Panc1 (cell line): ENCODE measurements around the gene ATXN1. TPM values are rescaled to one million over a fixed set of nuclear protein-coding genes. Genes with fewer than 3 reads are reported as not detected.

Experiments used
- ATAC-seq: fragments of 200-7000 bp; cut with Tn5 transposase; 2 replicates; pipeline ENCODE4 v1.9.1; 2020; ENCODE audit warnings: mild to moderate bottlenecking, moderate library complexity
- BruUV-seq: library from RNA; stranded (reverse); fragments of 400-500 nt; replicated peaks from 2 replicates; lab custom pipeline; 2021; lab: Mats Ljungman, UMichigan
- CTCF ChIA-PET: fragments of 300-600 bp; sonication (Branson Sonifier 250); formaldehyde crosslinking; loops from one replicate; lab custom pipeline; 2022; ENCODE audit warnings: antibody characterized with exemption; lab: Charles Lee
- POLR2A ChIA-PET: fragments of 300-600 bp; sonication (Branson Sonifier 250); formaldehyde crosslinking; loops from one replicate; lab custom pipeline; 2022; ENCODE audit warnings: antibody characterized with exemption; lab: Charles Lee
- DNase-seq: peaks from one replicate; pipeline ENCODE4 v3.0.0-alpha.2; 2010; ENCODE audit warnings: low read depth, low spot score
- H3K27ac ChIP-seq: 2 replicates; pipeline ENCODE4 v1.5.1; 2011; ENCODE audit warnings: mild to moderate bottlenecking, low read length, inconsistent platforms
- H3K27me3 ChIP-seq: fragments of 200-500 bp; sonication (Bioruptor generic); 2 replicates; pipeline ENCODE4 v1.6.0; 2014; ENCODE audit warnings: low read length, inconsistent platforms; ENCODE audit not compliant: control insufficient read depth, insufficient read depth
- H3K36me3 ChIP-seq: fragments of 200-500 bp; sonication (Bioruptor generic); 2 replicates; pipeline ENCODE4 v1.5.1; 2014; ENCODE audit warnings: inconsistent platforms, mild to moderate bottlenecking, low read length, moderate library complexity; ENCODE audit not compliant: control insufficient read depth, insufficient read depth
- H3K4me1 ChIP-seq: 2 replicates; pipeline ENCODE4 v1.5.1; 2011; ENCODE audit warnings: inconsistent platforms, mild to moderate bottlenecking, low read length, moderate library complexity; ENCODE audit not compliant: control insufficient read depth, insufficient read depth
- H3K4me3 ChIP-seq, 2 experiments: 2 replicates each; pipeline ENCODE4 v1.5.1; 2011 to 2012; ENCODE audit warnings: low read depth in 2 of 2, low read length in 2 of 2, mild to moderate bottlenecking in 2 of 2, inconsistent platforms in 1 of 2, moderate library complexity in 1 of 2
- H3K9me3 ChIP-seq: fragments of 200-500 bp; sonication (Bioruptor generic); 2 replicates; pipeline ENCODE4 v1.5.1; 2014; ENCODE audit warnings: low read depth, mild to moderate bottlenecking, inconsistent platforms, low read length, moderate library complexity; ENCODE audit not compliant: control insufficient read depth, insufficient read depth
- POLR2AphosphoS5 ChIP-seq: IDR thresholded peaks from 2 replicates; pipeline ENCODE4 v1.6.1; 2012; ENCODE audit warnings: mild to moderate bottlenecking, low read depth, low read length, moderate library complexity
- SIN3A ChIP-seq: IDR thresholded peaks from 2 replicates; pipeline ENCODE4 v1.6.1; 2012; ENCODE audit warnings: low read depth, mild to moderate bottlenecking, low read length, moderate library complexity, borderline replicate concordance; ENCODE audit not compliant: insufficient read depth
- TCF7L2 ChIP-seq: IDR thresholded peaks from 2 replicates; pipeline ENCODE4 v1.6.1; 2011; ENCODE audit warnings: mild to moderate bottlenecking, low read depth, low read length, inconsistent platforms
- in situ Hi-C: cut with HindIII; loops from 2 replicates; pipeline ENCODE4 v1.10.0; 2016; ENCODE audit warnings: low sequenced_read_pairs, low pct_unique_long_range_greater_than_20kb
- intact Hi-C: fragments of 100-400 bp; cut with micrococcal nuclease; formaldehyde crosslinking; loops from one replicate; pipeline ENCODE4 v1.10.0; 2022; ENCODE audit not compliant: unreplicated experiment
- total RNA-seq: library from RNA; stranded (reverse); gene quantifications from one replicate; pipeline ENCODE4 v1.2.1, GENCODE V29; 2021; ENCODE audit not compliant: unreplicated experiment
- TF ChIP-seq, protein P1 (sequence below), 2 experiments: IDR thresholded peaks; 2 replicates each; pipeline ENCODE4 v1.6.1; 2011 to 2012; ENCODE audit warnings: low read depth in 2 of 2, control low read depth in 1 of 2, low read length in 1 of 2, mild to moderate bottlenecking in 1 of 2, moderate library complexity in 1 of 2; ENCODE audit not compliant: insufficient read depth in 1 of 2
- TF ChIP-seq, protein P2 (sequence below): fragments of 450-650 bp; IDR thresholded peaks from 2 replicates; pipeline ENCODE4 v1.5.1; 2017; ENCODE audit warnings: mild to moderate bottlenecking

ATXN1 gene
- total RNA-seq, 1 experiment from 2014 or later: 67.1 TPM

DNA sequence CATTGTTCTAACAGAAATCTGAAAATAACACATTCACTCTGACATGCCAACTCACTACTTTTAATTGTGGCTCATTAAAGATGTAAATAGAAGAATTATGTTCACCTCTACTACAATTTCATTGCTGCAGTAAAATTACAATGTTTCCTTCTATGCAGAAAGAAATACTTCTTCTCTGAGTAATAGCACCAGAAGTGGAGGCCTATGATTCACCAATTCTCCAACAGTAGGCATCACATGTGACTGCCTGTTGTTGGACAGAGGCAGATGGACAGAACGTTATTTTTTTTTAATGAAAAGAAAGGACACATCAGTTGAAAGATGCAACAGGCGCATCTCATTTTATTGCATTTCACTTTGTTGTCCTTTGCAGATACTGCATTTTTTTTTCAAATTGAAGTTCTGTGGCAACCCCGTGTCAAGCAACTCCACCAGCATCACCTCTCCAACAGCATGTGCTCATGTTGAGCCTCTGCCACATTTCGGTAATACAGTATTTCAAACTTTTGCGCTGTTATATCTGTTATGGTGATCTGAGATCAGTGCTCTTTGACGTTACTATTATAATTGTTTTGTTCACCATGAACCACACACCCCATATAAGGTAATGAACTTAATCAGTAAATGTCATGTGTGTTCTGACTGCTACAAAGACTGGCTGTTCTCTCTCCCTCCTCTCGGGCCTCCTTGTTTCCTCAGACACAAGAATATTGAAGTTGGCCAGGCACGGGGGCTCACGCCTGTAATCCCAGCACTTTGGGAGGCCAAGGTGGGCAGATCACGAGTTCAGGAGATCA lies 121.4 kb downstream of the ATXN1 start:
- BruUV-seq: no TSS peak
- DNase-seq: peak; percentile 27
- H3K27me3 ChIP-seq: no peaks in the 10 kb centered on the region
- peak; percentile 66; the same call in 1 of the 2 replicates for ATAC-seq
- no peak overlapping the region for H3K4me3 ChIP-seq
- ChIA-PET POLR2A (no interaction called here), CTCF (interaction anchor here (0.7 kb wide), 1 partner anchor 1068 kb away, joined by 3 read pairs; no protein-coding TSS in a partner anchor)
- no peak for TF ChIP-seq TCF7L2
- TF ChIP-seq, protein P1, sequence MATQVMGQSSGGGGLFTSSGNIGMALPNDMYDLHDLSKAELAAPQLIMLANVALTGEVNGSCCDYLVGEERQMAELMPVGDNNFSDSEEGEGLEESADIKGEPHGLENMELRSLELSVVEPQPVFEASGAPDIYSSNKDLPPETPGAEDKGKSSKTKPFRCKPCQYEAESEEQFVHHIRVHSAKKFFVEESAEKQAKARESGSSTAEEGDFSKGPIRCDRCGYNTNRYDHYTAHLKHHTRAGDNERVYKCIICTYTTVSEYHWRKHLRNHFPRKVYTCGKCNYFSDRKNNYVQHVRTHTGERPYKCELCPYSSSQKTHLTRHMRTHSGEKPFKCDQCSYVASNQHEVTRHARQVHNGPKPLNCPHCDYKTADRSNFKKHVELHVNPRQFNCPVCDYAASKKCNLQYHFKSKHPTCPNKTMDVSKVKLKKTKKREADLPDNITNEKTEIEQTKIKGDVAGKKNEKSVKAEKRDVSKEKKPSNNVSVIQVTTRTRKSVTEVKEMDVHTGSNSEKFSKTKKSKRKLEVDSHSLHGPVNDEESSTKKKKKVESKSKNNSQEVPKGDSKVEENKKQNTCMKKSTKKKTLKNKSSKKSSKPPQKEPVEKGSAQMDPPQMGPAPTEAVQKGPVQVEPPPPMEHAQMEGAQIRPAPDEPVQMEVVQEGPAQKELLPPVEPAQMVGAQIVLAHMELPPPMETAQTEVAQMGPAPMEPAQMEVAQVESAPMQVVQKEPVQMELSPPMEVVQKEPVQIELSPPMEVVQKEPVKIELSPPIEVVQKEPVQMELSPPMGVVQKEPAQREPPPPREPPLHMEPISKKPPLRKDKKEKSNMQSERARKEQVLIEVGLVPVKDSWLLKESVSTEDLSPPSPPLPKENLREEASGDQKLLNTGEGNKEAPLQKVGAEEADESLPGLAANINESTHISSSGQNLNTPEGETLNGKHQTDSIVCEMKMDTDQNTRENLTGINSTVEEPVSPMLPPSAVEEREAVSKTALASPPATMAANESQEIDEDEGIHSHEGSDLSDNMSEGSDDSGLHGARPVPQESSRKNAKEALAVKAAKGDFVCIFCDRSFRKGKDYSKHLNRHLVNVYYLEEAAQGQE (IDR thresholded peaks at IDR 0.05; ENCODE audit: insufficient read depth in 1 of 2, low read depth in 2 of 2, low read length in 1 of 2): 0 out of 4 replicates have a peak, but pooled peaks of 1 of the 2 experiments have one; percentile 40
- no peak overlapping the region for H3K27ac ChIP-seq
- H3K9me3 ChIP-seq: no peaks in the 10 kb centered on the region
- no peaks in the 10 kb centered on the region for H3K36me3 ChIP-seq
- H3K4me1 ChIP-seq: peaks cover 15% of the 10 kb centered on the region
- intact Hi-C loops (no loop called here), in situ Hi-C loops (no loop called here)

DNA sequence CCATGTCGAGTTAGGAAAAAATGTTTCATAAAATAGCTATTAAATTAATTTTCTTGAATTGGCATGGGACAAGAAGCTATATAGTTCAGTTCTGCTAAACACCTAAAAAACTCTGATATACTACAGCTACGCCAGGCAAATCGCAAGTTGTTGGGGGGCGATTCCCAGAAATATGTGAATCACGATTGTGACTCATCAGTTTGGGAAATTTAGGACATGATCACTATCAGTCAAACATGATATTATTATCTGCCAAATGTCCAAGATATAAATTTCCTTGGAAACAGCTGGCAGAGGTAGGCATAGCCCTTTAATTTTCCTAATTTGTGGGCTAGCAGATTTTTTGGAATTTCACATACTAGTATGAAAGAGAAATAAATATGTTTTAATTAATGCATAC lies 123.6 kb downstream of the ATXN1 start:
- BruUV-seq: no TSS peak

More for the DNA sequence above, 123.6 kb downstream of the ATXN1 start:
- Histone ChIP-seq H3K36me3 (no peaks in the 10 kb centered on the region), H3K27ac (no peak overlapping the region), H3K4me3 (no peak overlapping the region), H3K27me3 (no peaks in the 10 kb centered on the region), H3K4me1 (peaks cover 15% of the 10 kb centered on the region), H3K9me3 (no peaks in the 10 kb centered on the region)
- POLR2A ChIA-PET: no interaction called here
- intact Hi-C loops (no loop called here), in situ Hi-C loops (no loop called here)
- no peak for ATAC-seq
- no peak for DNase-seq
- CTCF ChIA-PET: no interaction called here
- TF ChIP-seq SIN3A: no peak
- TF ChIP-seq, protein P2, sequence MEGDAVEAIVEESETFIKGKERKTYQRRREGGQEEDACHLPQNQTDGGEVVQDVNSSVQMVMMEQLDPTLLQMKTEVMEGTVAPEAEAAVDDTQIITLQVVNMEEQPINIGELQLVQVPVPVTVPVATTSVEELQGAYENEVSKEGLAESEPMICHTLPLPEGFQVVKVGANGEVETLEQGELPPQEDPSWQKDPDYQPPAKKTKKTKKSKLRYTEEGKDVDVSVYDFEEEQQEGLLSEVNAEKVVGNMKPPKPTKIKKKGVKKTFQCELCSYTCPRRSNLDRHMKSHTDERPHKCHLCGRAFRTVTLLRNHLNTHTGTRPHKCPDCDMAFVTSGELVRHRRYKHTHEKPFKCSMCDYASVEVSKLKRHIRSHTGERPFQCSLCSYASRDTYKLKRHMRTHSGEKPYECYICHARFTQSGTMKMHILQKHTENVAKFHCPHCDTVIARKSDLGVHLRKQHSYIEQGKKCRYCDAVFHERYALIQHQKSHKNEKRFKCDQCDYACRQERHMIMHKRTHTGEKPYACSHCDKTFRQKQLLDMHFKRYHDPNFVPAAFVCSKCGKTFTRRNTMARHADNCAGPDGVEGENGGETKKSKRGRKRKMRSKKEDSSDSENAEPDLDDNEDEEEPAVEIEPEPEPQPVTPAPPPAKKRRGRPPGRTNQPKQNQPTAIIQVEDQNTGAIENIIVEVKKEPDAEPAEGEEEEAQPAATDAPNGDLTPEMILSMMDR: no peak
- no peak for TF ChIP-seq POLR2AphosphoS5
- TF ChIP-seq TCF7L2: no peak
- TF ChIP-seq, protein P1 (IDR thresholded peaks at IDR 0.05; ENCODE audit: insufficient read depth in 1 of 2, low read depth in 2 of 2, low read length in 1 of 2): no peak
